ENCODE data around the gene PRSS8.

- TF ChIP-seq POLR2A (IDR thresholded peaks at IDR 0.05) = no peak
- no peak for TF ChIP-seq CTCF (IDR thresholded peaks at IDR 0.05)
Measured at GRCh38 chr16:31177136-31177535, 41.6 kb upstream of the PRSS8 start.
